ENCODE results near the gene PNCK. TPM values are rescaled to one million over a fixed set of nuclear protein-coding genes. Genes with fewer than 3 reads are reported as not detected.

Gene PNCK
- total RNA-seq, 1 donor from 2014 or later: not detected

- Mint-ChIP-seq H3K36me3 (ENCODE audit: low read depth) (no peaks in the 10 kb centered on the region), H3K9me3 (no peaks in the 10 kb centered on the region), H3K27me3 (peaks cover 1% of the 10 kb centered on the region), H3K27ac (no peak overlapping the region), H3K4me3 (no peak overlapping the region), H3K4me1 (no peaks in the 10 kb centered on the region)
- ChIA-PET CTCF (interaction anchor here (1.1 to 3.5 kb wide), 4 partner anchors 10 to 111 kb away, joined by 3 to 13 read pairs (median 4); no protein-coding TSS in a partner anchor), POLR2A (no interaction called here)
- intact Hi-C loops (cut with micrococcal nuclease): loop anchor here (1.0 to 10.0 kb wide), 5 partner anchors 13 to 707 kb away; partner anchors contain the start of gene CCNQ
- no peak for DNase-seq
- peak; percentile 80 for ATAC-seq (ENCODE audit: low read depth)
- TF ChIP-seq CTCF (IDR thresholded peaks at IDR 0.05): no peak
These were observed 24.3 kb downstream of the PNCK start for GRCh38 chrX:153649178-153649914.

- ChIA-PET POLR2A (no interaction called here), CTCF (interaction anchor here (1.2 to 3.5 kb wide), 4 partner anchors 10 to 110 kb away, joined by 3 to 13 read pairs (median 4); no protein-coding TSS in a partner anchor)
- no peak for DNase-seq
- peaks cover 2% of the 10 kb centered on the region for H3K27me3 Mint-ChIP-seq
- H3K27ac Mint-ChIP-seq: no peak overlapping the region
- no peaks in the 10 kb centered on the region for H3K36me3 Mint-ChIP-seq (ENCODE audit: low read depth)
- no peak for TF ChIP-seq CTCF (IDR thresholded peaks at IDR 0.05)
- no peak overlapping the region for H3K4me3 Mint-ChIP-seq
- no peak for ATAC-seq (ENCODE audit: low read depth)
- intact Hi-C loops (cut with micrococcal nuclease): loop anchor here (1.0 to 10.0 kb wide), 5 partner anchors 14 to 706 kb away; partner anchors contain the start of gene CCNQ
- H3K4me1 Mint-ChIP-seq: peaks cover under 1% of the 10 kb centered on the region
- H3K9me3 Mint-ChIP-seq: no peaks in the 10 kb centered on the region
These were observed 25.0 kb downstream of the PNCK start for GRCh38 chrX:153648358-153649177.

- DNase-seq: no peak
These were observed 25.9 kb downstream of the PNCK start for GRCh38 chrX:153647461-153648357.

More at GRCh38 chrX:153647461-153648357, 25.9 kb downstream of the PNCK start:
- POLR2A ChIA-PET: interaction anchor here (0.6 to 0.8 kb wide), 2 partner anchors 20 to 38 kb away, joined by 3 to 4 read pairs; no protein-coding TSS in a partner anchor
- H3K27me3 Mint-ChIP-seq: peaks cover 7% of the 10 kb centered on the region
- TF ChIP-seq CTCF (IDR thresholded peaks at IDR 0.05): no peak
- no peak for ATAC-seq (ENCODE audit: low read depth)
- H3K9me3 Mint-ChIP-seq: no peaks in the 10 kb centered on the region
- intact Hi-C loops (cut with micrococcal nuclease): loop anchor here (2.0 to 10.0 kb wide), 3 partner anchors 15 to 705 kb away; partner anchors contain the start of gene CCNQ
- CTCF ChIA-PET: interaction anchor here (1.1 to 3.5 kb wide), 5 partner anchors 11 to 109 kb away, joined by 3 to 13 read pairs (median 4); no protein-coding TSS in a partner anchor
- H3K27ac Mint-ChIP-seq: no peak overlapping the region
- H3K36me3 Mint-ChIP-seq (ENCODE audit: low read depth): no peaks in the 10 kb centered on the region
- H3K4me1 Mint-ChIP-seq: peaks cover 6% of the 10 kb centered on the region
- H3K4me3 Mint-ChIP-seq: no peak overlapping the region

Data from activated B cell treated with CpG ODN at 0.5 μM for 24 hours (primary cell).